HG02610 (cell line): ENCODE results near the gene RNGTT.
"Not testable (repeated sequence)": the region's sequence is repeated elsewhere in the genome, so short reads cannot be mapped to it uniquely, and the experiment has no call there.

Experiments used
- ATAC-seq: cut with Tn5 transposase; IDR thresholded peaks from one replicate; pipeline ENCODE4 v1.9.1; 2021; ENCODE audit warnings: mild to moderate bottlenecking, moderate library complexity; ENCODE audit not compliant: unreplicated experiment

RNGTT gene

DNA sequence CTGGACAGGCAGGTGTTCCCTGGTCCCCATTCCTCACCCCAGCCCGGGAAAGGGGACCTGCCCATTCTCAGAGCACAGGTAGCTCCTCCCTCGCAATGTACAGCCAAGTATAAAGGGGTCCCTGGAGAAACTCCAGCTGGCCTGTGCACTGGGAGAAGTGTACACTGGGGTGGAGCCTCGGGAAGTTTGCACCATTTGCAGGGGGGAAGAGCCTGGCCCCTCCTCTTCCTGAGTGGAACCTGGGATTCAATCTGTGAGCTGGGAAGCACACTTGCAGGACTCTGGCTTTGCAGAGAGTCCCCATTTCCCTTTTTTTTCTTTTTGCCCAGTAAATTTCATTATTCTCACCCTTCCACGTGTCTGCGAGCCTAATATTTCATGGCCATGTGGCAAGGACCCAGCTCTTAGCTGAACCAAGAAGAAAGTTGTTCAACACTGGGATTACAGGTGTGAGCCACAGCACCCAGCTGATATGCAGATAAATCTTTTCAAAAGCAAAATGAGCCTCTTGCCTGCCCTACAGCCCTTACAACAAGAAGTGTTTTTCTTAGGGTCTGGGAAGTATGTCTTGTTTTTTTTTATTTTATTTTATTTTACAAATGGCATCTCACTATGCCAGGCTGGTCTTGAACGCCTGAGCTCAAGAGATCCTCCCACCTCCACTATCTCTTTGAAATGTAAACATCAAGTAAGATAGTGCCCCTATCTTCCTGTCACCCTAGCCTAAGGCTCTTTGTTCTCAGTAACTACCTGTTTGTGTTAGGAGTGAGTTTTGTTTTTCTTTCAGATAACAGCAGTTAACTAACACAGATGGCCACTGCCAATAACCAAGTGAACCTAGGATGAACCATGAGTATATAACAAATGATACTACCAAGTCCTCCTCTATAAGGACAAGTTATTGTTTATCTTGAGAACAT is 9.3 kb upstream of the RNGTT start:
- no peak for ATAC-seq

DNA sequence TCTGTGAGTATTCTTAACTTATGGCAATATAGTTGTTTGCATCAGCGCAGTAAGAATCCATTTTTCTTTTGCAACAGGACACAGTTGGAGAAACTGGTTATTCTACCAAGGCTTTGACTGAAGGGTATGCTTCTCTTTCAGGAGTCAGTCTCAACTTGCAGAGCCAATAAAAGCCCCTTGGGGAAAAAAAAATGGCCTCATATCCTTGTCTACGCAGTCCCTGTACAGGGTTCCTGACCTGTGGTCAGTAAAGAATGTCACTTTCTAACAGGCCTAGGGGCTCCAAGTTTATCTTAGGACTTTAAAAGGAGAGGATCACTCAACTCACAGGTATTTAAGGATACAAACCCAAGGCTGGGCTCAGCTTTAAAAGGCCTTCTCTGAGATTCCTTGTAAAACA is 6.9 kb upstream of the RNGTT start:
- ATAC-seq, result no peak

DNA sequence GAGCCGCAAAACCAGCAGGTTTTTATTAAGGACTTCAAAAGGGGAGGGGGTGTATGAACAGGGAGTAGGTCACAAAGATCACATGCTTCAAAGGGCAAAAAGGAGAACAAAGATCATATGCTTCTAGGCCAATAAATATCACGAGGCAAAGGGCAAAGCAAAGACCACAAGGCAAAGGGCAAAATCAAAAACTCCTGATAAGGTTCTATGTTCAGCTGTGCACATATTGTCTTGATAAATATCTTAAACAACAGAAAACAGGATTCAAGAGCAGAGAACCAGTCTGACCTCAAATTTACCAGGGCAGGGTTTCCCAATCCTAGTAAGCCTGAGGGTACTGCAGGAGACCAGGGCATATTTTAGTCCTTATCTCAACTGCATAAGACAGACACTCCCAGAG is 5.8 kb upstream of the RNGTT start:
- ATAC-seq, result not testable (repeated sequence)

DNA sequence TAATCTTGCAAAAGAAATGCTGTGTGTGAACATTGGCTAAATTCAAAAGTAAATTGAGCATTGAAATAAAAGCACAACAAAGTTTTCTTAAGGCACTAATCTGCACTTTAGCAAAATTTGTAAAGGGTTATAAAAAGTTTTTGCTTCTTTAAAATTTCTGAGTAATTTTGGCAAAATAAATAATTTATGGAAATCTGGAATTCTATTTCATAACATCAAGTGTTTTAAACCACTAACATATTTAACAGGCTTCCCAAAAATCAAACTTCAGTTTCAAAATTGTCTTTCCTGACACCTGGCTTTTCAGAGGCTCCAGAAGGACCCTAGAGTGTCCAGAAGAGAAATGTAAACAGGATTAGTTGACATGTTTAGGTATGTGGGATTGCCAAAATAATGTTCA is 4.5 kb upstream of the RNGTT start:
- ATAC-seq, result no peak

DNA sequence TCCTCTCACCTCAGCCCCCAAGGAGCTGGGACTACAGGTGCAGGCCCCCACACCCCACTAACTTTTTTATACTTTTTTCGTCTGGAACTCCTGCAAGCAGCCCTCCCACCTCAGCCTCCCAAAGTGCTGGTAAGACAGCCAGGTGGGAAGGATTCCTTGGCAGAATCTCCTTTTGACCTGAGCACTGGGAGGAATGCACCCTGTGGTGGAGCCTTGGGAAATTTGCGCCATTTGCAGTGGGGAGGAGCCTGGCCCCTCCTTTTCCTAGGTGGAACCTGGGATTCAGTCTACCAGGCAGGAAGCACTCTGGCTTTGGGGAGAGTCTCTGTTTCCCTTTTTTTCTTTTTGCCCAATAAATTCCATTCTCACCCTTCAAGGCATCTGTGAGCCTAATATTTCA is 2.3 kb upstream of the RNGTT start:
- ATAC-seq, result no peak

DNA sequence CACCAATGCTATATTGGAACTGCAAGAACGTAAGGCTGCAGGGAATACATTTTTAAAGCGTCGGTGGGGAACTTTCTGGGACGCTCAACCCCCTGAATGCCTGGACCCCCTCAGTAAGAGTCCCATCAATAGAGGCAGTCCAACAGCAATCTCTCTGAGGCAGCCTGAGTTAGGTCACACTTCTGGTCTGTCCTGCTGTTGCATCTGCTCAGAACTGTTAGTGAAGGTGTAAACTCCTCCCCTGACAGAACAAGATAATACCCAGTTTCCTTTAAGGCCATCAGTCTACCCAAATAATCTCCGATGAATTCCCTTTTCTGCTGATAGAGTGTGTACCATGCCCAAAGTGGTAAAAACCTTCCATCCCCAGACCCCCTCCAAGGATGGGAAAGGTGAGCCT is 1.1 kb upstream of the RNGTT start:
- ATAC-seq, result no peak

DNA sequence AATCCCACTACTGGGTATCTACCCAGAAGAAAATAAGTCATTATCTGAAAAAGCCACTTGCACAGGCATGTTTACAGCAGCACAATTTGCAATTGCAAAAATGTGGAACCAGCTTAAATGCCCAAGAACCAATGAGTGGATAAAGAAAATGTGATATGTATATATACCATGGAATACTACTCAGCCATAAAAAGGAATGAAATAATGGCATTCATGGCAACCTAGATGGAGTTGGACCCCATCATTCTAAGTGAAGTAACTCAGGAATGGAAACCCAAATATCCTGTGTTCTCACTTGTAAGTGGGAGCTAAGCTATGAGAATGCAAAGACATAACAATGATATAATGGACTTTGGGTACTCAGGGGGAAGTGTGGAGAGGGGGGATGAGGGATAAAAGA is 4.6 kb downstream of the RNGTT start:
- ATAC-seq, result no peak

DNA sequence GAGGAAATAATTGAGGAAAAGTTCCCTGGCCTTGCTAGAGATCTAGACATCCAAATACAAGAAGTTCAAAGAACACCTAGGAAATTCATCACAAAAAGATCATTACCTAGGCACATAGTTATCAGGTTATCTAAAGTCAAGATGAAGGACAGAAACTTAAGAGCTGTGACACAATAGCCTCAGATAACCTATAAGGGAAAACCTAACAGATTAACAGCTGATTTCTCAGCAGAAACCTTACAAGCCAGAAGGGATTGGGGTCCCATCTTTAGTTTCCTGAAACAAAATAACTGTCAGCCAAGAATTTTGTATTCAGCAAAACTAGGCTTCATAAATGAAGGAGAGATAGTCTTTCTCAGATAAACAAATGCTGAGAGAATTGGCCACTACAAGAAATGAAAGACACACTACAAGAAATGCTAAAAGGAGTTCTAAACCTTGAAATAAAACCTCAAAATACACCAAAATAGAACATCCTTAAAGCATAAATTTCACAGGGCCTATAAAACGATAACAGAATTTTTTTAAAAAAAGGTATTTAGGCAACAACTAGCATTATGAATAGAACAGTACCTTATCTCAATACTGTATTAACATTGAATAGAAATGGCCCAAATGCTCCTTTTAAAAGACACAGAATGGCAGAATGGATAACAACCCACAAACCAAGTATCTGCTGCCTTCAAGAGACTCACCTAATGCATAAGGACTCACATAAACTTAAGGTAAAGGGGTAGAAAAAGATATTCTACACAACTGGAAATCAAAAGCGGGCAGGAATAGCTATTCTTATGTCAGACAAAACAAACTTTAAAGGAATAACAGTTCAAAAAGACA is 9.7 kb downstream of the RNGTT start:
- no peak for ATAC-seq

DNA sequence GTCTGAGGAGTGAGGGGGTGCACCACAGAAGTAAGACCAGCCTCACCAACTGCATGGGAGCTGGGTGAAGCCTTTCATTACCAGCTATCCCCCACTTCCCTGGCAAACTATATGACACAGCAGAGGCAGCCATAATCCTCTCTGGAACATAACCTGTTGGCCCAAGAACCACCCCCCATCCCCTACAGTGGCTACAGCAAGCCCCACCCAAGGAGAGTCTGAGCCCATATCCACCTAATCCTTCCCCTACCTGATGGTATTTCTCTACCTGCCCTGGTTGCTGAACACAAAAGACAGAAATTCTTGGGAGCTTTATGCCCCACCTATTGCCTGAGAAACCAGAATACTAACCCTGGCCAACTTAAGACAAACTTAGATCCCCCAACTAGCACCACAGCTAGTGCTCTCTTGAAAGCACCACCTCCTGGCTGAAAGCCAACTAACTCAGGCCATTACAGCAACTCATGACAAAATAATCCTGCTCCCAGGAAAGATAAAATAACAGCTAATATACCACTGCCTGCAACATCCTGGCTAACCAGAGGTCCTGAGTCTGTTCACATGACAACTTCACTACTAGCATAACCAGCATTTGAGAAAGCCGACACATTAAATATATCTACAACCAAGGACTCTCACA is 11.2 kb downstream of the RNGTT start:
- no peak for ATAC-seq

DNA sequence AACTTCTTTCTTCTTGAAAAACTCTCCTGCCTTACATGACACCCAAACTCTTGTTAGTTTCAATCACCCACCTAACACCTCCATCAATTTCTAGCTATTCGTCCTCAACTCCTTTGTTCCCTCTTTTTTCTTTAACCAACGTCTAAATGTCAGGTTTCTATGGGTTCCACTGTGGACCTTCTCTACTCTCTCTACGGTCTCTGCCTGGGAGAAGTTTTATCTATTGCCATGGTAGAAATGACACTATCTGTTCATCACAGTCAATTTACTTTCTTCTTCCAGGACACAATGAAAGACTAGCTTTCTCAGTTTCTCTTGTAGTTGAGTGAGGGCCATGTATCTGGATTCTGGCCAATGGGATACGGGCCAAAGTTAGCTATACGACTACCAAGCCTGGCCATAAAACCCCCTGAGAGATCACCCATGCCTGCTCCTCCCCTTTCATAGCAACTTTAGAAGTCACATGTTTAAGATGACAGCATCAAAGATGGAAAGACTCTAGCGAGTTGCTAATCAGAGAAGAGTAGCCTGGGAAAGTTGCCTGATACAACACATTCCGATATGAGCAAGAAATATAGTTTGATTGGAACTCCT is 17.9 kb downstream of the RNGTT start:
- no peak for ATAC-seq

DNA sequence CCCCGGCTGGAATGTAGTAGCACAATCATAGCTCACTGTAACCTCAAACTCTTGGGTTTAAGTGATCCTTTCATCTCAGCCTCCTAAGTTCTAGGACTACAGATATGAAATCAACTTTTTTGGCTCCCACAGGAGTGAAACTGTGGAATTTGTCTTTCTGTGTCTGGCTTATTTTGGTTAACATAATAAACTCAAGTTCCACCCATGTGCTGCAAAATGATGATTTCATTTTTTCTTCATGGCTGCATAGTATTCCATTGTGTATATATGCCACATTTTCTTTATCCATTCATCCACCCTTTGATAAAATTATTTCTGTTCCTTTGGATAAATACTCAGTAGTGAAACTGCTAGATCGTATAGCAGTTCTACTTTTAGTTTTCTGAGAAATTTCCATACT is 29.9 kb downstream of the RNGTT start:
- ATAC-seq, result no peak

DNA sequence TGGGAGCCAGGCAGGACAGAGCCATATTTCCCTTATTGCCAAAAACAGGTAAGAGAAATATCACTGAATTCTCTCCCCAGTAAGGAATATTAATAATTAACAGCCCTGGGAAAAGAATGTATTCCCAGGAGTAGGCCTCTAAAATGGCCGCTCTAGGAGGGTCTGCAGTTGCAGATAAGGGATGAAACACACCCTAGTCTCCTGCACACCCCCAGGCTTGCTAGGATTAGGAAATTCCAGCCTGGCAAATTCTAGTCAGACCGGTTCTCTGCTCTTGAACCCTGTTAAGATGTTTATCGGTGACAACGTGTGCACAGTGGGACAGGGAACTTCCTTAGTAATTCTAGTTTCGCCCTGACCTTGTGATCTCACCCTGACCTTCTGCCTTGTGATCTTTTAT is 31.4 kb downstream of the RNGTT start:
- not testable (repeated sequence) for ATAC-seq

DNA sequence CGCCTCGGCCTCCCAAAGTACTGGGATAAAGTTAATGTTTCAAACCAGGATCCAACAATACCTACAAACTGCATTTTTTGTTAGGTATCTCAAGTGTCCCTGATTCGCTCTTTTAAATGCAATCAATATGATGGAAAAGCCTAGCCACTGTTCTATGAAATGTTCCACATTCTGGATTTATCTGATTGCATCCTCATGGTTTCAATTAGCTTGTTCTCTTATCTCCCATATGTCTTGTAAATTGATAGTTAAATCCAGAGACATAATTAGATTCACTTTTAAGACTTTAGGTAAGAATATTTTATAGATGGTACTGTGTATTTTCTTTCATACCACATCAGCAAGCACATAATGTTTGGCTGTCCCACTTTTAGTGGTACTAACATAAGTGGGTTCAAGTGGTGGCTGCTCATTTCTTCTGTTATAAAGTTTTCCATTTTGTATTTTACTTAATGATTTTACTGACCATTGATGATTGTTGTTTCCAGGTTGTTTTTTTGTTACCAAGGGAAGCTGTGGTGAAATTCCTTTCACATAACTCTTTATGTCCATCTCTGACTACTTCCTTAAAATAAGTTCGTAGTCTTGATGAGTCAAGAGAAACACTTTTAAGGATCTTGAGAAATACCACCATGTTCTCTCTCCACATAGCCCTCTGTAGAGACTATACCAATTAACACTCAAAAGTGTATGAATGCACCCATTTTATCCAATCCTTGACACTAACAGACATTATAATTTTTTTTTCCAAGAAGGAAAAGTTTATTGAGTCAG is 40.5 kb downstream of the RNGTT start:
- no peak for ATAC-seq

DNA sequence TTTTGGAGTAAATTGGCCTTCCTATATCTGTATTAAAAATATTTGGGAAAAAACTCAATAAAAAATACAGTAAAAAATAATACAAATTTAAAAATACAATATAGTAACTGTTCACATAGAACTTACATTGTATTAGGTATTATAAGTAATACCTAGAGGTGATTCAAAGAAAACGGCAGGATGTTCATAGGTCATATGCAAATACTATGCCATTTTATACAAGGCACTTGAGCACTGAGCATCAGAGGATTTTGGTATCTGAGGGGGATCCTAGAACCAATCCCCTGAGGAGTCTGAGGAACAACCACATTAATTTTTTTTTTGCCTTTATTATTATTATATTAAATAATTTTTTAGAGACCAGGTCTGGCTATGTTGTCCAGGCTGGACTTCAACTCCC is 41.7 kb downstream of the RNGTT start:
- no peak for ATAC-seq

DNA sequence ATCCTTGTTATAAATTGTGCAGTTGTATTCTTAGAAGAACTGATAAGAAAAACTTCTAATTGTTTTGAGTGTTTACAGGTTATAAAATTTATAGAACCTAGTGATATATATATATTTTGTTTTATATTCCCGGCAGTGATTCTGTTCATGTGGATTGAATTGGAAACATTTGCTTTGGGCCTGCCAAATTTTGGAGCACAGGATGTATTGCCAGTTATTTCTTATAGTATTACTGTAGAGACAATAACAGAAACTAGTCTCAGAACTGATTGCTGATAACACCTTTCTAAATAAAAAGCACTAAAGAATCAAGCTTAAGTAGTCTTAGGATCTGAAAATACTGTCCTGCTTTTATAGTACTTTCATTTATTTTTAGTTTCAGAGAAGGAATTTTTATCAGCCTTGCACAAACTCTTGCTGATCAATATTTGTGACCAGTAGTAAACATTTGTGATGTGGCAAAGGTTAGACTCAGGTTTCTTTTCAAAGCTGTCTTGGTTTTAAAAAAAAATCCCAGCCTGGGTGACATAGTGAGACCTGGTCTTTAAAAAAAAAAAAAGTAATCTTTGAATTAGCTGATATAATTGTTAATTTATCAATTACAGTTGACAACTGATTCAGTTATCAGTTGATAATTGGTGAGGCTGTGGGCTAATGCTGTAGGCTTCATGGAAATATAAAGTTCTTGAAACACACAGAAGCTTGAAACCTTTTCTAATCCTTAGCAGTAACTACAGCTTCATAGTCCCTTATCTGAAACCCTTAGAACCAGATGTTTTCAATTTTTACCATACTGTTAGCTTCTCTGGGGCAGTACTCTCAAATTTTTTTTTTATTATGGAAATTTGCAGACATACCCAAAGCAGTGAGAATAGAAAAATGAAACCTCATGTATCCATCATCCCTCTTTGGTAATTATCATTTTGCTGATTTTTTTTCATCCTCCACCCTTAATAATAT is 42.4 kb downstream of the RNGTT start:
- no peak for ATAC-seq

DNA sequence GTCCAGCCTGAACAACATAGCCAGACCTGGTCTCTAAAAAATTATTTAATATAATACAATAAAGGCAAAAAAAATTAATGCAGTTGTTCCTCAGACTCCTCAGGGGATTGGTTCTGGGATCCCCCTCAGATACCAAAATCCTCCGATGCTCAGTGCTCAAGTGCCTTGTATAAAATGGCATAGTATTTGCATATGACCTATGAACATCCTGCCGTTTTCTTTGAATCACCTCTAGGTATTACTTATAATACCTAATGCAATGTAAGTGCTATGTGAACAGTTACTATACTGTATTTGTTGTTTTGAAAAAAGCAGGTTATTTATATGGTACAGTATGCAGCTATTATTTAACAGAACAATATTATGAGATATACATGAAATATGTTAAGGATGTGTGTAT is 43.3 kb downstream of the RNGTT start:
- no peak for ATAC-seq

DNA sequence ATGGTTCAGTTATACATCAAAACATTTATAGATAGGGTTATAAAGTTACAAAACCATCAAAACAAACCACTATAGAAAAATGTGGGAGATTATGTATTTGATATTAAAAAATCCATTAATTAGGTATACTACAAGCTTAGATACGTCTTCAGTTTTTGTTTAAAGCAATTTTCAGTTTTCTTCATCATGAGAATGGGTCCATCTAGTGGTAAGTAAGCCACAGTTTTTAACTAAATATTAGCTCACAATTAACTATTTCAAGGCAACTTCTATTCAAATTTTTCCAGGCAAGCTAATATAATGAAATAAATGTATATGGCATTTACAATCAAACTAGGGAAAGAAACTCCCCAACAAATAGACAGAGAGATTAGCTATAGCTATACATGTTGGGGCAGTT is 44.4 kb downstream of the RNGTT start:
- ATAC-seq, result no peak

DNA sequence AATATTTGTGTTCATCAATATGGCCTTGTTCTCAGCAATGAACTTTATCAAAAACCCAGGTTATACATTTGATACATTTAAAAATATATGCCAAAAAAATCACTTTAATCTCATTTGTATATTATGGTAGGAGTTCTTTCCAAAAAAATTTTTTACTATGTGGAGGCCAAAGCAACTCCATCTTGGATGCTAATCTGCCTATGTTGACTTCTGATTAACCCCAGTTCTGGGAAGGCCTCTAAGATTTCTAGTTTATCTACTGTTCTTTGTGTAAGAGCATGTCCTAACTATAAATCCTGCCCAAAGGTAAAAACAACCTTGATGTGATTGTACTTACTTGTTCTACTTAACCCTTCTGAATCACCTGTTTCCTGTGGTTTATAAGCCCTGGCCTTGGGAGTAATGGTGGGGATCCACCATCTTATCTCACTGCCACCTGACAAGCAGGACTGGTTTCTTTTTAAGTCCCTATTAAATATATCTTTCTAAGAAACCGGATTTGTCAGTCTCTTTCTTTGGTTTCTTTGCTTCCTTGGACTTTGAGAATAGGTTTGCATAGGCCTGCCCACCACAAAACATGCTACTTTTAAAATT is 46.7 kb downstream of the RNGTT start:
- ATAC-seq, result peak; percentile 51
